IMR-90 (cell line): Measurements from ENCODE around the gene B3GALT4. TPM values are rescaled to one million over a fixed set of nuclear protein-coding genes. Genes with fewer than 3 reads are reported as not detected.

ENCODE experiments used
- ATAC-seq: fragments of 200-7000 bp; cut with Tn5 transposase; 2 replicates; pipeline ENCODE4 v1.9.1; 2020; ENCODE audit warnings: low read depth, mild to moderate bottlenecking, moderate library complexity
- BruUV-seq: library from RNA; stranded (reverse); fragments of 400-500 nt; replicated peaks from 2 replicates; lab custom pipeline; 2021; lab: Mats Ljungman, UMichigan
- CTCF ChIA-PET: fragments of 300-600 bp; formaldehyde crosslinking; extraction: SDS; loops from one replicate; lab custom pipeline; 2021; ENCODE audit warnings: antibody characterized with exemption; lab: Yijun Ruan, JAX
- POLR2A ChIA-PET: fragments of 300-600 bp; sonication (Branson Sonifier 250); formaldehyde crosslinking; loops from one replicate; lab custom pipeline; 2022; ENCODE audit warnings: antibody characterized with exemption; ENCODE audit not compliant: unreplicated experiment; lab: Charles Lee
- DNase-seq: peaks from one replicate; pipeline ENCODE4 v3.0.0; 2013
- H2AFZ ChIP-seq: replicated peaks from 2 replicates; pipeline ENCODE3; 2013; ENCODE audit warnings: low read length, mild to moderate bottlenecking; ENCODE audit not compliant: poor library complexity
- H2AK5ac ChIP-seq: 2 replicates; pipeline ENCODE4 v1.6.1; 2013; ENCODE audit warnings: low read depth, low read length, inconsistent platforms
- H2AK9ac ChIP-seq: replicated peaks from 2 replicates; pipeline ENCODE3; 2013; ENCODE audit warnings: mild to moderate bottlenecking, low read depth, low read length, moderate library complexity; ENCODE audit not compliant: poor library complexity
- H2BK120ac ChIP-seq: 2 replicates; pipeline ENCODE4 v1.6.1; 2013; ENCODE audit warnings: low read depth, low read length, inconsistent platforms
- H2BK15ac ChIP-seq: 3 replicates; pipeline ENCODE4 v1.6.1; 2013; ENCODE audit warnings: low read depth, low read length, inconsistent platforms
- H2BK20ac ChIP-seq: 2 replicates; pipeline ENCODE4 v1.6.1; 2013; ENCODE audit warnings: low read depth, mild to moderate bottlenecking, inconsistent platforms, low read length, moderate library complexity
- H2BK5ac ChIP-seq: 2 replicates; pipeline ENCODE4 v1.6.1; 2013; ENCODE audit warnings: mild to moderate bottlenecking, low read depth, low read length, inconsistent platforms; ENCODE audit not compliant: poor library complexity, severe bottlenecking
- H3K14ac ChIP-seq: replicated peaks from 2 replicates; pipeline ENCODE4 v1.6.1; 2013; ENCODE audit warnings: low read depth, low read length, inconsistent platforms
- H3K18ac ChIP-seq: 2 replicates; pipeline ENCODE4 v1.6.1; 2013; ENCODE audit warnings: low read depth, low read length, control low read depth
- H3K23ac ChIP-seq: 2 replicates; pipeline ENCODE4 v1.6.1; 2013; ENCODE audit warnings: low read depth, low read length, inconsistent platforms
- H3K27ac ChIP-seq: 2 replicates; pipeline ENCODE4 v1.5.1; 2013; ENCODE audit warnings: mild to moderate bottlenecking, control low read depth, low read length; ENCODE audit not compliant: insufficient read depth
- H3K27me3 ChIP-seq: 2 replicates; pipeline ENCODE4 v1.6.1; 2013; ENCODE audit warnings: low read length; ENCODE audit not compliant: control insufficient read depth, insufficient read depth
- H3K36me3 ChIP-seq: 2 replicates; pipeline ENCODE4 v1.6.1; 2013; ENCODE audit warnings: low read length, mixed read lengths; ENCODE audit not compliant: control insufficient read depth, insufficient read depth
- H3K4ac ChIP-seq: 2 replicates; pipeline ENCODE4 v1.6.1; 2013; ENCODE audit warnings: low read depth, low read length, inconsistent platforms
- H3K4me1 ChIP-seq: 2 replicates; pipeline ENCODE4 v1.6.1; 2013; ENCODE audit warnings: low read length, mixed read lengths; ENCODE audit not compliant: control insufficient read depth, insufficient read depth
- H3K4me2 ChIP-seq: 2 replicates; pipeline ENCODE4 v1.6.1; 2013; ENCODE audit warnings: low read depth, mild to moderate bottlenecking, control low read depth, low read length, moderate library complexity
- H3K4me3 ChIP-seq: 2 replicates; pipeline ENCODE4 v1.5.1; 2013; ENCODE audit warnings: low read depth, mild to moderate bottlenecking, control low read depth, low read length, moderate library complexity; ENCODE audit not compliant: insufficient read depth
- H3K56ac ChIP-seq: 2 replicates; pipeline ENCODE4 v1.6.1; 2013; ENCODE audit warnings: low read length, inconsistent platforms; ENCODE audit not compliant: insufficient read depth; ENCODE audit errors: extremely low read depth
- H3K79me1 ChIP-seq, 2 experiments: 2 replicates each; pipeline ENCODE4 v1.6.1; 2013; ENCODE audit warnings: low read length in 2 of 2, inconsistent platforms in 1 of 2, low read depth in 1 of 2
- H3K9ac ChIP-seq: 2 replicates; pipeline ENCODE4 v1.6.1; 2013; ENCODE audit warnings: low read depth, low read length, control low read depth
- H3K9me1 ChIP-seq: 2 replicates; pipeline ENCODE4 v1.6.1; 2013; ENCODE audit warnings: low read length, inconsistent platforms; ENCODE audit not compliant: insufficient read depth
- H3K9me3 ChIP-seq: 2 replicates; pipeline ENCODE4 v1.6.1; 2013; ENCODE audit warnings: low read length; ENCODE audit not compliant: control insufficient read depth, insufficient read depth
- H4K20me1 ChIP-seq: 2 replicates; pipeline ENCODE4 v1.6.1; 2013; ENCODE audit warnings: low read length, inconsistent platforms; ENCODE audit not compliant: insufficient read depth
- H4K5ac ChIP-seq: 2 replicates; pipeline ENCODE4 v1.6.1; 2013; ENCODE audit warnings: mild to moderate bottlenecking, low read depth, low read length, control low read depth
- H4K8ac ChIP-seq, 2 experiments: 2 replicates each; pipeline ENCODE4 v1.6.1; 2013; ENCODE audit warnings: low read depth in 2 of 2, low read length in 2 of 2, control low read depth in 1 of 2, inconsistent platforms in 1 of 2
- H4K91ac ChIP-seq: 2 replicates; pipeline ENCODE4 v1.6.1; 2013; ENCODE audit warnings: low read depth, low read length, inconsistent platforms; ENCODE audit not compliant: insufficient read depth
- BHLHE40 ChIP-seq: fragments of 150-350 bp; IDR thresholded peaks from 2 replicates; pipeline ENCODE4 v1.6.1; 2016; ENCODE audit warnings: mild to moderate bottlenecking, low read depth, low read length
- CEBPB ChIP-seq: IDR thresholded peaks from 2 replicates; pipeline ENCODE4 v1.6.1; 2012; ENCODE audit warnings: low read depth, low read length, improper control_type of control experiment
- CHD1 ChIP-seq: IDR thresholded peaks from 2 replicates; pipeline ENCODE4 v1.6.1; 2012; ENCODE audit warnings: low read depth, low read length, improper control_type of control experiment
- CTCF ChIP-seq: conservative IDR thresholded peaks from 2 replicates; pipeline ENCODE4 v1.5.1; 2012; ENCODE audit warnings: mild to moderate bottlenecking, low read depth, low read length, improper control_type of control experiment
- FOS ChIP-seq: fragments of 150-350 bp; IDR thresholded peaks from 2 replicates; pipeline ENCODE4 v1.6.1; 2016; ENCODE audit warnings: low read depth, low read length
- MAFK ChIP-seq: IDR thresholded peaks from 2 replicates; pipeline ENCODE4 v1.6.1; 2012; ENCODE audit warnings: low read depth, low read length, improper control_type of control experiment
- MAZ ChIP-seq: IDR thresholded peaks from 2 replicates; pipeline ENCODE4 v1.6.1; 2012; ENCODE audit warnings: low read depth, mild to moderate bottlenecking, low read length, improper control_type of control experiment, moderate library complexity, borderline replicate concordance
- MXI1 ChIP-seq: IDR thresholded peaks from 2 replicates; pipeline ENCODE4 v1.6.1; 2012; ENCODE audit warnings: low read depth, mild to moderate bottlenecking, low read length, moderate library complexity, borderline replicate concordance
- NFE2L2 ChIP-seq: fragments of 150-350 bp; IDR thresholded peaks from 2 replicates; pipeline ENCODE4 v1.6.1; 2016; ENCODE audit warnings: low read depth, mild to moderate bottlenecking, low read length
- RAD21 ChIP-seq: IDR thresholded peaks from 2 replicates; pipeline ENCODE4 v1.6.1; 2012; ENCODE audit warnings: low read length, improper control_type of control experiment
- RCOR1 ChIP-seq: IDR thresholded peaks from 2 replicates; pipeline ENCODE4 v1.6.1; 2012; ENCODE audit warnings: mild to moderate bottlenecking, low read length, improper control_type of control experiment; ENCODE audit not compliant: insufficient replicate concordance
- SMC3 ChIP-seq: fragments of 150-350 bp; IDR thresholded peaks from 2 replicates; pipeline ENCODE4 v1.6.1; 2016; ENCODE audit warnings: low read depth, mild to moderate bottlenecking, antibody characterized with exemption, low read length, moderate library complexity
- WGBS, 2 experiments: methylation state at CpG; one replicate each; pipeline versions ENCODE4 v1.1.5 to v1.1.7; 2013; ENCODE audit warnings: missing lambda C conversion rate in 2 of 2; ENCODE audit not compliant: insufficient read length in 1 of 2; ENCODE audit errors: extremely low coverage in 2 of 2; 5-methylcytosine and 5-hydroxymethylcytosine counted together
- dilution Hi-C: fragments of 300-500 bp; cut with HindIII; formaldehyde crosslinking; loops from one replicate; pipeline ENCODE4 v1.14.3; 2018; ENCODE audit warnings: low sequenced_read_pairs; ENCODE audit not compliant: unreplicated experiment
- in situ Hi-C: fragments of 300-500 bp; cut with MboI; formaldehyde crosslinking; loops from 3 replicates; pipeline ENCODE4 v1.14.3; 2019; ENCODE audit warnings: low sequenced_read_pairs, inconsistent platforms, mixed read lengths
- intact Hi-C: fragments of 100-400 bp; cut with micrococcal nuclease; formaldehyde crosslinking; loops from 2 replicates; pipeline ENCODE4 v1.10.0; 2022
- polyA plus RNA-seq, 3 experiments: library from polyadenylated mRNA; depleted of rRNA; stranded (reverse); fragments of >200 nt; gene quantifications; 2 replicates each; pipeline ENCODE4 v1.2.3, GENCODE V29; 2012; ENCODE audit warnings: low replicate concordance in 1 of 3
- total RNA-seq: library from RNA; depleted of rRNA; stranded (reverse); fragments of >200 nt; gene quantifications from 2 replicates; pipeline ENCODE4 v1.2.3, GENCODE V29; 2012
- TF ChIP-seq, protein P1 (sequence below): fragments of 150-350 bp; IDR thresholded peaks from 2 replicates; pipeline ENCODE4 v1.6.1; 2017; ENCODE audit warnings: mild to moderate bottlenecking, antibody characterized with exemption, low read length, low read depth

B3GALT4 gene
- total and polyA plus RNA-seq, 2 of the 4 experiments (the other 2 are of a cell fraction): 0.70 to 0.72 TPM

- Histone ChIP-seq H3K9me1 (peaks cover 3% of the 10 kb centered on the region; the same call in 1 of the 2 replicates), H3K36me3 (peaks cover 42% of the 10 kb centered on the region)
- CTCF ChIA-PET: interaction anchor here (0.8 to 1.5 kb wide), 2 partner anchors 10 kb away, joined by 3 to 5 read pairs; partner anchors contain the start of gene RGL2
- TF ChIP-seq FOS: no peak
- TF ChIP-seq, protein P1, sequence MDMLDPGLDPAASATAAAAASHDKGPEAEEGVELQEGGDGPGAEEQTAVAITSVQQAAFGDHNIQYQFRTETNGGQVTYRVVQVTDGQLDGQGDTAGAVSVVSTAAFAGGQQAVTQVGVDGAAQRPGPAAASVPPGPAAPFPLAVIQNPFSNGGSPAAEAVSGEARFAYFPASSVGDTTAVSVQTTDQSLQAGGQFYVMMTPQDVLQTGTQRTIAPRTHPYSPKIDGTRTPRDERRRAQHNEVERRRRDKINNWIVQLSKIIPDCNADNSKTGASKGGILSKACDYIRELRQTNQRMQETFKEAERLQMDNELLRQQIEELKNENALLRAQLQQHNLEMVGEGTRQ: peak; percentile 21; the same call in 1 of the 2 replicates
- no peak for TF ChIP-seq RAD21
- no peak for TF ChIP-seq NFE2L2
- TF ChIP-seq MAZ: no peak
- peak; percentile 99 for TF ChIP-seq MXI1
- peak; percentile 70; the same call in 1 of the 2 replicates for TF ChIP-seq BHLHE40
- TF ChIP-seq SMC3: no peak
- no peak for TF ChIP-seq CTCF
- no peak for TF ChIP-seq RCOR1
- TF ChIP-seq CEBPB: peak; percentile 63; the same call in 1 of the 2 replicates
- TF ChIP-seq MAFK: no peak
- no peak for TF ChIP-seq CHD1
These were observed 12.2 kb downstream of the B3GALT4 start, which contains the start of the genes PFDN6 and WDR46 for GRCh38 chr6:33288921-33289783. TSS of gene PFDN6 (plus strand) at chr6:33289601. CDS start at chr6:33289857, 256 bp downstream. TSS of gene WDR46 (minus strand) at chr6:33289239. CDS start at chr6:33289170, 69 bp downstream.

More at GRCh38 chr6:33288921-33289783, 12.2 kb downstream of the B3GALT4 start, which contains the start of the genes PFDN6 and WDR46:
- peaks cover 7% of the 10 kb centered on the region for H3K4me1 ChIP-seq
- peak within 1 kb of the TSS; percentile 93 for H3K9ac ChIP-seq
- no peaks in the 10 kb centered on the region for H3K9me3 ChIP-seq
- peak within 1 kb of the TSS; percentile 86; the same call in 1 of the 2 replicates for H3K23ac ChIP-seq
- POLR2A ChIA-PET: interaction anchor here (0.5 to 1.3 kb wide), 4 partner anchors 9 to 850 kb away, joined by 3 to 10 read pairs (median 4); partner anchors contain the start of gene ZBTB22
- peak within 1 kb of the TSS; percentile 62 for H4K91ac ChIP-seq
- peak within 1 kb of the TSS; percentile 73 for H4K5ac ChIP-seq
- H2BK20ac ChIP-seq: peak within 1 kb of the TSS; percentile 80; the same call in 1 of the 2 replicates
- H2BK120ac ChIP-seq: peak within 1 kb of the TSS; percentile 87; the same call in 1 of the 2 replicates
- H3K4me2 ChIP-seq: peak within 1 kb of the TSS; percentile 97
- dilution Hi-C loops: no loop called here
- H3K14ac ChIP-seq: peak within 1 kb of the TSS; percentile 77
- H2BK5ac ChIP-seq: peak within 1 kb of the TSS; percentile 89
- H2AFZ ChIP-seq: peak within 1 kb of the TSS; percentile 94
- 0% methylated on average over 22 of the region's 43 CpGs; no CpG with 5 or more reads in 1 of the 2 experiments for WGBS, 2 experiments
- H3K4me3 ChIP-seq: peak within 1 kb of the TSS; percentile 84
- H4K20me1 ChIP-seq: no peaks in the 10 kb centered on the region
- ATAC-seq (peak; percentile 97), DNase-seq (peak; percentile 88)
- no peaks in the 10 kb centered on the region for H3K27me3 ChIP-seq
- intact Hi-C loops: no loop called here
- H2AK5ac ChIP-seq: peak within 1 kb of the TSS; percentile 94
- peak within 1 kb of the TSS; percentile 43; the same call in 1 of the 3 replicates for H2BK15ac ChIP-seq
- BruUV-seq: no TSS peak
- H4K8ac ChIP-seq: peak within 1 kb of the TSS; percentile 53 to 94
- peak within 1 kb of the TSS; percentile 68 for H3K18ac ChIP-seq
- peak within 1 kb of the TSS; percentile 82 for H3K56ac ChIP-seq
- peak within 1 kb of the TSS; percentile 88 for H3K4ac ChIP-seq
- H2AK9ac ChIP-seq: peak within 1 kb of the TSS; percentile 99
- in situ Hi-C loops: no loop called here
- H3K79me1 ChIP-seq: peaks cover 27 to 53% of the 10 kb centered on the region in 2 experiments
- peak within 1 kb of the TSS; percentile 84 for H3K27ac ChIP-seq
